DLD1 (cell line): Measurements from ENCODE around the gene SUCLG2.

Experiments
- in situ Hi-C: cut with HindIII; loops from 2 replicates; pipeline ENCODE4 v1.10.0; 2017; ENCODE audit warnings: low sequenced_read_pairs

SUCLG2 gene

GRCh38 chr3:67521053-67521646 lies 133.3 kb downstream of the SUCLG2 start:
- in situ Hi-C loops = no loop called here

- in situ Hi-C loops = no loop called here
Measured at GRCh38 chr3:67518236-67518635, 136.2 kb downstream of the SUCLG2 start.

GRCh38 chr3:67517781-67518180 lies 136.6 kb downstream of the SUCLG2 start:
- in situ Hi-C loops = no loop called here

GRCh38 chr3:67516496-67516895 lies 137.9 kb downstream of the SUCLG2 start:
- in situ Hi-C loops = no loop called here

- in situ Hi-C loops = no loop called here
Measured at GRCh38 chr3:67515778-67516177, 138.6 kb downstream of the SUCLG2 start.

- in situ Hi-C loops = no loop called here
Measured at GRCh38 chr3:67509471-67510075, 144.8 kb downstream of the SUCLG2 start.

- in situ Hi-C loops = no loop called here
Measured at GRCh38 chr3:67507584-67507983, 146.8 kb downstream of the SUCLG2 start.

GRCh38 chr3:67500709-67501108 lies 153.7 kb downstream of the SUCLG2 start:
- in situ Hi-C loops = no loop called here

- in situ Hi-C loops = no loop called here
Measured at GRCh38 chr3:67497746-67498145, 156.7 kb downstream of the SUCLG2 start.

GRCh38 chr3:67495751-67496150 lies 158.7 kb downstream of the SUCLG2 start:
- in situ Hi-C loops = no loop called here

- in situ Hi-C loops = no loop called here
Measured at GRCh38 chr3:67493808-67494207, 160.6 kb downstream of the SUCLG2 start.

GRCh38 chr3:67490658-67491057 lies 163.8 kb downstream of the SUCLG2 start:
- in situ Hi-C loops = no loop called here

GRCh38 chr3:67489816-67490215 lies 164.6 kb downstream of the SUCLG2 start:
- in situ Hi-C loops = no loop called here

GRCh38 chr3:67487564-67488114 lies 166.8 kb downstream of the SUCLG2 start:
- in situ Hi-C loops = no loop called here

GRCh38 chr3:67486883-67487282 lies 167.5 kb downstream of the SUCLG2 start:
- in situ Hi-C loops = no loop called here

GRCh38 chr3:67484085-67484484 lies 170.3 kb downstream of the SUCLG2 start:
- in situ Hi-C loops = no loop called here

GRCh38 chr3:67481126-67481525 lies 173.3 kb downstream of the SUCLG2 start:
- in situ Hi-C loops = no loop called here

GRCh38 chr3:67478423-67478822 lies 176.0 kb downstream of the SUCLG2 start:
- in situ Hi-C loops = no loop called here

- in situ Hi-C loops = no loop called here
Measured at GRCh38 chr3:67474311-67474710, 180.1 kb downstream of the SUCLG2 start.

GRCh38 chr3:67472674-67473201 lies 181.7 kb downstream of the SUCLG2 start:
- in situ Hi-C loops = no loop called here

- in situ Hi-C loops = no loop called here
Measured at GRCh38 chr3:67470207-67470606, 184.2 kb downstream of the SUCLG2 start.

GRCh38 chr3:67468511-67468910 lies 185.9 kb downstream of the SUCLG2 start:
- in situ Hi-C loops = no loop called here
